ENCODE measurements around the gene ZFAND3. TPM values are rescaled to one million over a fixed set of nuclear protein-coding genes. Genes with fewer than 3 reads are reported as not detected.

ZFAND3 gene
- total RNA-seq, 2 experiments from 2014 or later = 8.3 to 33.8 TPM

- Histone ChIP-seq H3K9me3 (ENCODE audit: low read length) (no peaks in the 10 kb centered on the region), H3K4me3 (ENCODE audit: low read depth, low read length, poor library complexity, severe bottlenecking) (no peak overlapping the region), H3K79me2 (ENCODE audit: insufficient read depth, low read depth, low read length) (no peaks in the 10 kb centered on the region), H3K27ac (ENCODE audit: low read depth, low read length, poor library complexity, severe bottlenecking) (no peak overlapping the region), H3K36me3 (ENCODE audit: insufficient read depth, low read length) (no peaks in the 10 kb centered on the region), H3K4me2 (ENCODE audit: low read length) (peak overlapping the region; percentile 29; the same call in 1 of the 2 replicates), H2AFZ (ENCODE audit: low read length) (no peak overlapping the region), H3K9me2 (ENCODE audit: insufficient read depth, low read length) (no peaks in the 10 kb centered on the region), H4K20me1 (ENCODE audit: insufficient read depth, low read length) (no peaks in the 10 kb centered on the region), H3K4me1 (ENCODE audit: insufficient read depth, low read length, poor library complexity, severe bottlenecking) (no peaks in the 10 kb centered on the region)
- ChIA-PET POLR2A (interaction anchor here (0.6 to 0.7 kb wide), 2 partner anchors 44 to 478 kb away, joined by 3 to 11 read pairs; no protein-coding TSS in a partner anchor), CTCF (ENCODE audit: unreplicated experiment) (interaction anchor here (0.6 kb wide), 1 partner anchor 736 kb away, joined by 3 read pairs; no protein-coding TSS in a partner anchor)
- BruUV-seq (replicated peaks) = no TSS peak
- intact Hi-C loops (cut with micrococcal nuclease; ENCODE audit: unreplicated experiment) = no loop called here
- no peak for DNase-seq (ENCODE audit: low spot score)
- TF ChIP-seq CTCF (conservative IDR thresholded peaks at IDR 0.05; ENCODE audit: low read length) (no peak), EZH2phosphoT487 (IDR thresholded peaks at IDR 0.05; ENCODE audit: borderline replicate concordance, low read depth, low read length) (no peak)
Observed at GRCh38 chr6:37783025-37783855, 36.3 kb upstream of the ZFAND3 start.

- CTCF ChIA-PET (ENCODE audit: unreplicated experiment) = no interaction called here
- Histone ChIP-seq H3K4me1 (ENCODE audit: insufficient read depth, low read length, poor library complexity, severe bottlenecking) (no peaks in the 10 kb centered on the region), H3K4me3 (ENCODE audit: low read depth, low read length, poor library complexity, severe bottlenecking) (no peak overlapping the region), H3K36me3 (ENCODE audit: insufficient read depth, low read length) (no peaks in the 10 kb centered on the region), H3K9me3 (ENCODE audit: low read length) (no peaks in the 10 kb centered on the region), H3K4me2 (ENCODE audit: low read length) (peak overlapping the region; percentile 29; the same call in 1 of the 2 replicates), H2AFZ (ENCODE audit: low read length) (no peak overlapping the region), H3K9me2 (ENCODE audit: insufficient read depth, low read length) (no peaks in the 10 kb centered on the region), H3K79me2 (ENCODE audit: insufficient read depth, low read depth, low read length) (no peaks in the 10 kb centered on the region), H3K27ac (ENCODE audit: low read depth, low read length, poor library complexity, severe bottlenecking) (no peak overlapping the region), H4K20me1 (ENCODE audit: insufficient read depth, low read length) (no peaks in the 10 kb centered on the region)
- no TSS peak for BruUV-seq (replicated peaks)
- DNase-seq (ENCODE audit: low spot score) = no peak
- intact Hi-C loops (cut with micrococcal nuclease; ENCODE audit: unreplicated experiment) = no loop called here
- no peak for TF ChIP-seq CTCF (conservative IDR thresholded peaks at IDR 0.05; ENCODE audit: low read length)
- TF ChIP-seq EZH2phosphoT487 (IDR thresholded peaks at IDR 0.05; ENCODE audit: borderline replicate concordance, low read depth, low read length) = no peak
- POLR2A ChIA-PET = interaction anchor here (0.7 kb wide), 1 partner anchor 477 kb away, joined by 3 read pairs; no protein-coding TSS in a partner anchor
Observed at GRCh38 chr6:37783856-37784584, 35.5 kb upstream of the ZFAND3 start.

All from OCI-LY7 (cell line).